Right atrium auricular region (tissue), 2 donors: ENCODE results near the gene EGR2. TPM values are rescaled to one million over a fixed set of nuclear protein-coding genes. Genes with fewer than 3 reads are reported as not detected.

ENCODE experiments used
- DNase-seq: peaks from one replicate; pipeline ENCODE4 v3.0.0-alpha.2; 2019; ENCODE audit warnings: low spot score
- H3K27ac ChIP-seq, 2 donors: fragments of 200-600 bp; sonication (generic); 1 replicate in 1 of 2; 2 replicates in 1 of 2; pipeline ENCODE4 v1.5.1; 2016 to 2019
- H3K27me3 ChIP-seq, 2 donors: fragments of 200-600 bp; sonication (generic); one replicate each; pipeline versions ENCODE4 v1.5.1 to v1.6.0; 2017 to 2019
- H3K36me3 ChIP-seq: fragments of 200-600 bp; sonication (generic); one replicate; pipeline ENCODE4 v1.5.1; 2016
- H3K4me1 ChIP-seq, 2 donors: fragments of 200-600 bp; sonication (generic); one replicate each; pipeline versions ENCODE4 v1.5.1 to v1.6.0; 2017 to 2019
- H3K4me3 ChIP-seq, 2 donors: fragments of 200-600 bp; sonication (generic); 1 replicate in 1 of 2; 2 replicates in 1 of 2; pipeline ENCODE4 v1.5.1; 2017 to 2019; ENCODE audit warnings: mild to moderate bottlenecking in 1 of 2, moderate library complexity in 1 of 2
- H3K9me3 ChIP-seq, 2 donors: fragments of 200-600 bp; sonication (generic); one replicate each; pipeline ENCODE4 v1.5.1; 2019
- total RNA-seq, 2 donors: library from RNA; depleted of rRNA; stranded (reverse); fragments of >200 nt; gene quantifications; one replicate each; pipeline ENCODE4 v1.1.0, GENCODE V29; 2016
- TF ChIP-seq, protein P1 (sequence below), 2 donors: fragments of 200-600 bp; sonication (generic); IDR thresholded peaks; one replicate each; pipeline ENCODE4 v1.5.1; 2019; ENCODE audit warnings: antibody characterized with exemption in 2 of 2

Gene EGR2
- 1 to 10 TPM; 2.1 to 5.9 TPM for total RNA-seq

DNA sequence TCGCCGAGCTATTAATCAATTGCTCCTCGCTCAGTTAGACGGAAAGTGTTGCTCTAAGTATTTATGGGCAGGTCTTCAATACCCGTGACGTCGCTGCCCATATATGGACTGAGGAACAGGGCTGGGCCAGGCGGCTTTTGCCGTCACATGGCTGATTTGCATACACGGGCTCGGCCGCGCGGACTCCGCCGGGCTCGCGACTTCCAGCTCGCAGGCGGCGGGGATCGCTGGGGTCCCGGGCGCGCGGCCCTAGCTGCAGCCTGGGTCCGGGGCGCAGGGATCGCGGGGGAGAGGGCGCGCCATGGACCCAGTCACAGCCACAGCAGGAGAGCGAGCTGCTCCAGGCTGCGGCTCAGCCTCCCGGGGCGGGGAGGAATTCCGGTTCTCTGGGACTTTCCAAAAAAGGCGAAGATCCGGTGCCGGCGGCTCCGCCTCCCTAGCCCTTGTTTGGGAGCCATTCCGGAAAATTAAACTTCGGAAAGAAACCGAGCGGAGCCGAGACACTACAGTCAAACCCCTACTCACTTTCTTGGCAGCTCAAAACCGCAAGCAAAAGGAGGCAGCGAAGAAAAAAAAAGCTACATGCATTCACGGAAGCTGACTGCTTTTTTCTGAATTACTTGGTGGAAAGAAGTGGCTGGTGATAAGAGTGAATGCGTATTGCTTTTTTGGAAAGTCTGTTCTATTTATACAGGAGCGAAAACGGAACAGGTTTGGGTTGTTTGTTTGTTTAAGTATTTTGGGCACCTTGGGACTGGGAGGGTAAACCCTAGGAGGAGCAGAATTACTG, at the start of gene EGR2:
Gene EGR2 (minus strand): TSS at position 36 of the 790 bp plus-strand sequence. CDS start 337 bp downstream, outside the sequence.
- Histone ChIP-seq H3K4me3 (peak within 1 kb of the TSS; percentile 67 to 88), H3K4me1 (peaks cover 0 to 49% of the 10 kb centered on the region in 2 donors), H3K36me3 (no peaks in the 10 kb centered on the region), H3K9me3 (no peaks in the 10 kb centered on the region), H3K27ac (peak within 1 kb of the TSS; percentile 87 to 95), H3K27me3 (no peaks in the 10 kb centered on the region)
- peak; percentile 98 for DNase-seq
- TF ChIP-seq, protein P1, sequence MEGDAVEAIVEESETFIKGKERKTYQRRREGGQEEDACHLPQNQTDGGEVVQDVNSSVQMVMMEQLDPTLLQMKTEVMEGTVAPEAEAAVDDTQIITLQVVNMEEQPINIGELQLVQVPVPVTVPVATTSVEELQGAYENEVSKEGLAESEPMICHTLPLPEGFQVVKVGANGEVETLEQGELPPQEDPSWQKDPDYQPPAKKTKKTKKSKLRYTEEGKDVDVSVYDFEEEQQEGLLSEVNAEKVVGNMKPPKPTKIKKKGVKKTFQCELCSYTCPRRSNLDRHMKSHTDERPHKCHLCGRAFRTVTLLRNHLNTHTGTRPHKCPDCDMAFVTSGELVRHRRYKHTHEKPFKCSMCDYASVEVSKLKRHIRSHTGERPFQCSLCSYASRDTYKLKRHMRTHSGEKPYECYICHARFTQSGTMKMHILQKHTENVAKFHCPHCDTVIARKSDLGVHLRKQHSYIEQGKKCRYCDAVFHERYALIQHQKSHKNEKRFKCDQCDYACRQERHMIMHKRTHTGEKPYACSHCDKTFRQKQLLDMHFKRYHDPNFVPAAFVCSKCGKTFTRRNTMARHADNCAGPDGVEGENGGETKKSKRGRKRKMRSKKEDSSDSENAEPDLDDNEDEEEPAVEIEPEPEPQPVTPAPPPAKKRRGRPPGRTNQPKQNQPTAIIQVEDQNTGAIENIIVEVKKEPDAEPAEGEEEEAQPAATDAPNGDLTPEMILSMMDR (IDR thresholded peaks at IDR 0.05), result no peak

DNA sequence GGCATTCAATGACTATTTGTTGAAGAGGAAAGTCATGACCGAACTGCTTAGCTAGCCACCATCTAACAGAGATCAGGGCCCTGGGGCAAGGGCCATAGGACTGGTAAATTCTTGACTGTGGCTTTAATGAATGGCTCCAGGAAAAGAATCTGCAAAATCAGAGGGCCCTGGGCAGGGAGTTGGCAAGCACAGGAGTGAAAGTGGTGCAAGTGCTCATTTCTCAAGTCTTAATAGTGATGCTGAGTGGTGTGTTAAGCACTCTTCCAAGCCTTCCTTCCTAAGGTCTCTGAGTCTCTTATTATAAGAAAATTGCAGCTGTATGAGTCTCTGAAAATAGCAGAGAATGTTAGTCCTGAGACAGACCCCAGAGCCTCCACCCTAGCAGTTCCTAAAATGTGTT, 46.3 kb upstream of the EGR2 start:
- TF ChIP-seq, protein P1 (IDR thresholded peaks at IDR 0.05), result no peak
- H3K9me3 ChIP-seq, result no peaks in the 10 kb centered on the region
- no peak overlapping the region for H3K4me3 ChIP-seq
- no peak overlapping the region for H3K27ac ChIP-seq
- H3K4me1 ChIP-seq, result peaks cover 0 to 8% of the 10 kb centered on the region in 2 donors
- no peaks in the 10 kb centered on the region for H3K36me3 ChIP-seq
- no peak for DNase-seq
- H3K27me3 ChIP-seq, result no peaks in the 10 kb centered on the region

DNA sequence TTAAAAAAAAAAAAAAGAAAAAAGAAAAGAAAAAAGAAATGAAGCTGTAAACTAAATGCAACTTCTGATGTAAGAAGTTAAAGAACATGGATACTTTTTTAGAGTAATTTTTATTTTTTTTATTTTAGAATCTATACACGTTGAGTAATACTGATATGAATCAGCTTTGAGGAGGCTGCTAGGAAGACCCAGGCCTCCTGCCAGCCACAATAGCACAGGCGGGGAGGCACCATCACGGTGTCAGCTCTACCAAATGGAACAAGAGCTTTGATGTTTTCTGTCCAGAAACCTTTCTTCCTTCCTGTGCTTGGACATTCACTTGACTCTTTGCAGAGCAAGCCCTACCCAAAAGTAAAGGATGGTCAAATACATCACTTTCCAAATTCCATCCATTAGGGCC, 45.3 kb upstream of the EGR2 start:
- TF ChIP-seq, protein P1 (IDR thresholded peaks at IDR 0.05), result no peak
- DNase-seq, result no peak
- no peak overlapping the region for H3K27ac ChIP-seq
- H3K36me3 ChIP-seq, result no peaks in the 10 kb centered on the region
- no peaks in the 10 kb centered on the region for H3K27me3 ChIP-seq
- no peak overlapping the region for H3K4me3 ChIP-seq
- no peaks in the 10 kb centered on the region for H3K9me3 ChIP-seq
- H3K4me1 ChIP-seq, result peaks cover 0 to 8% of the 10 kb centered on the region in 2 donors

DNA sequence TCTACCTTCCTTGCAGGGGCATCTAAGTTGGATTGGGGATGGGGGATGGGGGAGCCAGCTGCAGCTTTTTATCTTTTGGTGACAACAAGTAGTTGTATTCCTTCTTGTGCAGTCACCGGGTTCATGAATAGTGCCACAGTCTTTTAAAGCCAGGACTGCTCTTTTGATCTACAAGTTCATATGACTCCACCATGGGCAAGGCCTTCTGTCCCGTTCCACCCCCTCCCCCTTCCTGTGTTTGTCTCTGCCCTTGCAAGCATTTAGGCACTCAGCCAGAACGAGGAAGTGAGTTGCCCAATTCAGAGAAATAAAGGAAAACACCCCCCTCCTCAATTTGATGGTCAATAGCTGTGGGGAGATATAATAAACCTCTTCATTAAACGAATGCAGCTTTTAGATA, 44.8 kb upstream of the EGR2 start:
- no peak for DNase-seq
- TF ChIP-seq, protein P1 (IDR thresholded peaks at IDR 0.05), result no peak
- Histone ChIP-seq H3K36me3 (no peaks in the 10 kb centered on the region), H3K27ac (no peak overlapping the region), H3K4me1 (peaks cover 0 to 8% of the 10 kb centered on the region in 2 donors), H3K27me3 (no peaks in the 10 kb centered on the region), H3K9me3 (no peaks in the 10 kb centered on the region), H3K4me3 (no peak overlapping the region)

DNA sequence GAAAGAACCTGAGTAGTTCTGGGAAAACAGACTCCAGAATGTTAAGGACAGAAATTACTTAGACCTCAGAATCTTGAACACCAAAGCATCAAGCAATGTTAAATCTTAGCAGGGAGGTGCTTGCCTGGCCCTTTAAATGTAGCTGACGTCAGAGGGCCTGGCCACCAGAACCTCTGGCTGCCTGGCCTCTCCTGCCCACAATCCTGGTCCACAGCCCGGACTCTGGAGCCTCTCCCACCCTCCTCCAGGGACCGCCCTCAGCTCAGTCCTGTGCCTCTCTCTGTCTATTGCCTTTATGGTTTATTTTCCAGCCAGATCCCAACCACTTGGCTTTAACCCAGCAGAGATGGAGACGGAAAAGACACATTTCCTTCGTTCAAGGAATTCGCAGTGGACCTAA, 42.2 kb upstream of the EGR2 start:
- Histone ChIP-seq H3K36me3 (no peaks in the 10 kb centered on the region), H3K4me1 (peaks cover 0 to 8% of the 10 kb centered on the region in 2 donors), H3K9me3 (no peaks in the 10 kb centered on the region), H3K27me3 (no peaks in the 10 kb centered on the region), H3K4me3 (no peak overlapping the region), H3K27ac (no peak overlapping the region)
- TF ChIP-seq, protein P1 (IDR thresholded peaks at IDR 0.05), result no peak
- DNase-seq, result no peak
